Kidney epithelial cell (primary cell): ENCODE measurements around the gene OGDHL. TPM values are rescaled to one million over a fixed set of nuclear protein-coding genes. Genes with fewer than 3 reads are reported as not detected.

ENCODE experiments used
- DNase-seq: peaks from one replicate; pipeline ENCODE4 v3.0.0-alpha.2; 2010; ENCODE audit warnings: low read depth
- H3K27me3 ChIP-seq: 2 replicates; pipeline ENCODE4 v1.6.0; 2011; ENCODE audit warnings: low read length; ENCODE audit not compliant: control insufficient read depth, insufficient read depth
- H3K36me3 ChIP-seq: 2 replicates; pipeline ENCODE4 v1.5.1; 2011; ENCODE audit warnings: low read length; ENCODE audit not compliant: control insufficient read depth, insufficient read depth
- H3K4me3 ChIP-seq: 2 replicates; pipeline ENCODE4 v1.5.1; 2011; ENCODE audit warnings: low read depth, mild to moderate bottlenecking, control low read depth, low read length
- CTCF ChIP-seq: IDR thresholded peaks from 2 replicates; pipeline ENCODE4 v1.5.1; 2011; ENCODE audit warnings: mild to moderate bottlenecking, moderate library complexity, low read length, control low read depth, inconsistent platforms; ENCODE audit not compliant: insufficient read depth, poor library complexity, severe bottlenecking
- total RNA-seq: library from RNA; depleted of rRNA; stranded (reverse); fragments of >200 nt; gene quantifications from 2 replicates; pipeline ENCODE4 v1.2.3, GENCODE V29; 2015

OGDHL gene
- total RNA-seq, 1 donor from 2014 or later = 1.7 TPM

DNA sequence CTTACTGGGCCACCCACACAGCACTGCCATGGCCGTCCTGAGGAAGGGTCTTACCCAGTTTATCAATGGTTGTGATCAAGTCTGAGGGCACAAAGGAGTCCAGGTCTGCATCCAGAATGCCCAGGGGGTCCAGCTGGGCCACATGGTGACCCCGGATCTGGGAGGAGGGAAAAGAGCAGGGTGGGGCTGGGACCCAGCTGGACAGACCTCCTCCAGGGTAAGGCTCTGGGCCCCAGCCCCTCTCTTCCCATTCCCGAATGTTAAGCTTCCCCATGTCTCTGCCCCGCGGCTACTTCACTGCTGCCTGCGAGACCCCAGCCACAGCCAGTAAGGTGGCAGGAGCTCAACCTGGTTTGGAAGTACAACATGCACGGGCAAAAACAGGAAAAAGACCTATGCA, 9.5 kb downstream of the OGDHL start:
- TF ChIP-seq CTCF = no peak
- Histone ChIP-seq H3K4me3 (no peak overlapping the region), H3K36me3 (no peaks in the 10 kb centered on the region), H3K27me3 (no peaks in the 10 kb centered on the region)
- no peak for DNase-seq

DNA sequence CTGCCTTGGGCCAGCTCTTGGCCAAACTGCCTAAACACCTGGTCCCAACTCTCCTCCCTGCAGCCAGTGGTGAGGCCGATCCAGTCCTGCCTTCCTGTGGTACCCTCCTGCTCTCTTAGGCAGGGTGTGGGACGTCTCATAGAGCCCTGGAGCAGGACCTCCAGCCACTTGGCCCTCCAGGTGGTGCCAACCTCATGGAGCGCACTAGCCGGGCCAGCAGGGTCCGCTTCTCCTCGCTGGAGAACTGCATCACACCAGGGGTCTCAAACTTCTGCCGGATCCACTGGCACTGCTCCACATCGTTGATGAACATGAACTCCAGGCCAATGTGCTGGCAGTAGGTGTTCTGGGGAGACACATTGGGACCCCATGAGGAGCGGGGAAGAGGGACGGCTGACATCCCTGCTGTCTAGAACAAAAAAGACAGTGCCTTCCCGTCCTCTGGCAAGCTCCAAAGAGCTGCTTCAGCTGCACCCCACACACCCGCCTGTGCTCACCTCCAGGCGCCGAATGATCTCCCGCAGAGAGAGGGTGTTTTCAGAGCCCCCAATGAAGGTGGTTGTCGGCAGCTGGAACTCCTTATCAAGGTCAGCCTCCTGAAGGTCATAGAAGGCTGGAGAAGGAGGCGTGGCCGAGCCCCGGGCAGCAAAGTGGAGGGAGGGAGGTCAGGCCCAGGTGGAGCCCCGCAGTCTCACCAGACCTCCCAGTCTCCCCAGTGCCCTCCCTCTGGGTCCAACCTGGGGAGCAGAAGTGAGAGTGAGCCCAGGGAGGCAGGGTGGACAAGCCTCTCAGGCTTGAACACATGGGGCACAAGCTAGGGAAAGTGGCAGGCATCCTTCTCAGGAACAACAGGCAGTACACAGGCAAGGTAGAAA, 10.2 kb downstream of the OGDHL start:
- no peak overlapping the region for H3K4me3 ChIP-seq
- no peaks in the 10 kb centered on the region for H3K27me3 ChIP-seq
- no peaks in the 10 kb centered on the region for H3K36me3 ChIP-seq
- TF ChIP-seq CTCF = no peak
- DNase-seq = no peak

DNA sequence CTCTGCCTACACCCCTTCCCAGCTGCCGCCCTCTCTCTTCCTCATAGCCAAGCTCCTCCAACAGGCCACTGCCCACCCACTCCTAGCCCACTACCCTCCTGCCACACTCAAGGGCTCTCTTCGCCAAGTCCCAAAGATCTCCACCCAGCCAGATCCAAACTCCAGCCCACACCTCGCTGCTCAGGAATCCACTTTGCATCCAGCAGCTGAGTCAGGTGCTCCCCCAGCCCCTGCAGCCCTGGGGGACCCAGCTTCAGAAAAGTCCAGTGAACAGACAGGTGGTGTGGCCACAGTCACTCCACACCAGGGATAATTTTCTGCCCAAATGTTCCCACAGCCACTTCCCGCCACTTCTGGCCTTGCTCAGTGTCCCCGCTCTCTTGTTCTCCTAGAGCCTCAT, 10.9 kb downstream of the OGDHL start:
- DNase-seq = no peak
- TF ChIP-seq CTCF = no peak
- no peak overlapping the region for H3K4me3 ChIP-seq
- H3K36me3 ChIP-seq = no peaks in the 10 kb centered on the region
- no peaks in the 10 kb centered on the region for H3K27me3 ChIP-seq

DNA sequence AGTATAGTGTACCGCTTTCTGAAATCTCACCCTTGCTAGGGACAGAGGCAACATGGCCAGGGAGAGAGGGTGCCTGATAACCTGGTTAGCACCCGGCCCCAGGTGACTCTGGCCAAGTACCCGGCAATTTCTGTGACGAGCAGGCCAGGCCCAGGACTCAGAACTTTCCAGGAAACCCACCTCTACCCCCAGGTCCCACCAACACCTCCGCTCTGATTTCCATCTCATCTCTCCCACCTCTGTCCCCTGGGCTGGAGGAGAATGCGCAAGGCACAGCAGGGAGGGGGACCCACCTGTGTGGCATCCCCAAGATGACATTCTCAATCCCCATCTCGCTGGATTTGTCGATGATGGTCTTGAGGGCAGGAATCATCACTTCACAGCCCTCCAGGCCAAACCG, 11.6 kb downstream of the OGDHL start:
- DNase-seq = no peak
- Histone ChIP-seq H3K4me3 (no peak overlapping the region), H3K36me3 (no peaks in the 10 kb centered on the region), H3K27me3 (no peaks in the 10 kb centered on the region)
- no peak for TF ChIP-seq CTCF

GRCh38 chr10:49749556-49750491, 12.3 kb downstream of the OGDHL start:
- Histone ChIP-seq H3K27me3 (no peaks in the 10 kb centered on the region), H3K36me3 (no peaks in the 10 kb centered on the region), H3K4me3 (no peak overlapping the region)
- no peak for DNase-seq
- no peak for TF ChIP-seq CTCF
